Prostate gland (tissue), 2 donors: ENCODE data around the gene DSN1. TPM values are rescaled to one million over a fixed set of nuclear protein-coding genes. Genes with fewer than 3 reads are reported as not detected.
"Not testable (repeated sequence)": the region's sequence is repeated elsewhere in the genome, so short reads cannot be mapped to it uniquely, and the experiment has no call there.

Experiments
- DNase-seq: peaks from one replicate; pipeline ENCODE4 v3.0.0-alpha.2; 2019; ENCODE audit warnings: low spot score
- H3K27ac ChIP-seq, 2 donors: fragments of 200-600 bp; sonication (generic); 2 replicates each; pipeline ENCODE4 v1.5.1; 2017 to 2019
- H3K27me3 ChIP-seq: fragments of 200-600 bp; sonication (generic); replicated peaks from 2 replicates; pipeline ENCODE4 v1.5.1; 2019; ENCODE audit not compliant: insufficient read depth
- H3K36me3 ChIP-seq, 2 donors: fragments of 200-600 bp; sonication (generic); 1 replicate in 1 of 2; 2 replicates in 1 of 2; pipeline versions ENCODE4 v1.5.1 to v1.8.1; 2017 to 2019
- H3K4me1 ChIP-seq: fragments of 200-600 bp; sonication (generic); replicated peaks from 2 replicates; pipeline ENCODE4 v1.5.1; 2019
- H3K4me3 ChIP-seq, 2 donors: fragments of 200-600 bp; sonication (generic); 2 replicates each; pipeline ENCODE4 v1.5.1; 2017 to 2019
- H3K9me3 ChIP-seq: fragments of 200-600 bp; sonication (generic); 2 replicates; pipeline ENCODE4 v1.5.1; 2017
- CTCF ChIP-seq, 4 experiments: fragments of 200-600 bp in 2 of 4; fragments of 450-650 bp in 2 of 4; sonication (generic) in 2 of 4; IDR thresholded peaks; 1 replicate in 3 of 4; 2 replicates in 1 of 4; pipeline ENCODE4 v1.5.1; 2016 to 2019; ENCODE audit warnings: antibody characterized with exemption in 4 of 4, mild to moderate bottlenecking in 2 of 4, moderate library complexity in 2 of 4
- POLR2A ChIP-seq: fragments of 450-650 bp; IDR thresholded peaks from one replicate; pipeline ENCODE4 v1.6.1; 2016; ENCODE audit warnings: antibody characterized with exemption, mild to moderate bottlenecking
- POLR2AphosphoS5 ChIP-seq: sonication (generic); formaldehyde crosslinking; IDR thresholded peaks from one replicate; pipeline ENCODE4 v1.6.1; 2017; ENCODE audit warnings: antibody characterized with exemption
- WGBS: methylation state at CpG from one replicate; pipeline ENCODE4 v1.1.5; 2018; 5-methylcytosine and 5-hydroxymethylcytosine counted together
- intact Hi-C: fragments of 100-400 bp; cut with DNase I; formaldehyde crosslinking; loops from one replicate; pipeline ENCODE4 v1.14.2; 2022
- total RNA-seq, 2 donors: library from RNA; depleted of rRNA; stranded (reverse); fragments of >200 nt; gene quantifications; one replicate each; pipeline ENCODE4 v1.1.0, GENCODE V29; 2016

Gene DSN1
- total RNA-seq, 2 donors from 2014 or later: 13.0 to 17.1 TPM

DNA sequence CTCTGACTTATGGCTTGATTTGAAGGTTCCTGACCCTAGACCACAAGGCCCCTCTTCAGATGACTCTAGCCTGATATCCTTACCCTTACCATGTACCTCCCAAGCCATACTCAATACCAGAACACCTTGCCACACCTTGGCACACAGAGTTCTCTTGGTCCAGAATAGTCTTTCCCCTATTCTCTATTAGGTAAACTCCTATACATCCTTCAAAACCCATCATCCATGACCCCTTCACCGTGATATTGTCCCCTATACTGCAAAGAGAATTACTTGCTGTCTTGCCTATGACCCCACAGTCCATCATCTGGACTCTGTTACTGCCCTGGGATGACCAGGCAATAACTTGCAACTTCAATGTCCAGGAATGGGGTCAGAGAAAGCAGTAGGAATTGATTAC is 31.8 kb upstream of the DSN1 start:
- Histone ChIP-seq H3K4me1 (no peaks in the 10 kb centered on the region), H3K27me3 (no peaks in the 10 kb centered on the region), H3K36me3 (peaks cover 0 to 15% of the 10 kb centered on the region in 2 donors), H3K4me3 (no peak overlapping the region), H3K27ac (no peak overlapping the region), H3K9me3 (no peaks in the 10 kb centered on the region)
- intact Hi-C loops: no loop called here
- WGBS: 97% methylated on average over 1 of the region's 1 CpG
- no peak for TF ChIP-seq POLR2A
- no peak for TF ChIP-seq CTCF (IDR thresholded peaks at IDR 0.05)
- no peak for TF ChIP-seq POLR2AphosphoS5
- DNase-seq: no peak

- no peaks in the 10 kb centered on the region for H3K4me1 ChIP-seq
- no peaks in the 10 kb centered on the region for H3K9me3 ChIP-seq
- H3K36me3 ChIP-seq: peaks cover 0 to 15% of the 10 kb centered on the region in 2 donors
- no peak for DNase-seq
- TF ChIP-seq CTCF (IDR thresholded peaks at IDR 0.05): no peak
- no peak for TF ChIP-seq POLR2AphosphoS5
- TF ChIP-seq POLR2A: no peak
- H3K27ac ChIP-seq: no peak overlapping the region
- WGBS: 88% methylated on average over 7 of the region's 7 CpGs
- intact Hi-C loops: no loop called here
- H3K27me3 ChIP-seq: no peaks in the 10 kb centered on the region
- H3K4me3 ChIP-seq: no peak overlapping the region
Measured at GRCh38 chr20:36804425-36804824, 30.9 kb upstream of the DSN1 start.

- Histone ChIP-seq H3K4me1 (no peaks in the 10 kb centered on the region), H3K4me3 (no peak overlapping the region), H3K27me3 (no peaks in the 10 kb centered on the region), H3K9me3 (no peaks in the 10 kb centered on the region), H3K36me3 (peaks cover 0 to 15% of the 10 kb centered on the region in 2 donors), H3K27ac (no peak overlapping the region)
- 88% methylated on average over 14 of the region's 14 CpGs for WGBS
- DNase-seq: no peak
- TF ChIP-seq POLR2A (no peak), POLR2AphosphoS5 (no peak)
- intact Hi-C loops: no loop called here
Measured at GRCh38 chr20:36802326-36803222, 29.0 kb upstream of the DSN1 start.

DNA sequence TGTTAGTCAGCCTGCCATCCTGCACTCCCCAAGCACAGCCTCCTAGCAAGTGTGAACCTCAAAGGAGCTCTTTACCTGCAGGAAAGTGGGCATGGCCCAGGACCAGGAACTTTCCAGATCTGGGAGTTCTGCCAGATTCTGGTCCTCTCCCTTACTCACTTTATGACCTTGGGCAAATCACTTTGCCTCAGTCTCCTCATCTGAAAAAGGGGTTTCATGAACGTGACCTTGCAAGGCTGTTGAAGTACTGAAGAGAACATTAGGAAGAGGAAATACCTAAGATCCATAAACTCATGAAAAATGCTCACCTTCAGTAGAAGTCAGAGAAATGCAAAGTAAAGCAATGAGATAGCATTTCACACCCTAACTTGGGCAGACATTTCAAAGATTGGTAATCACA is 26.8 kb upstream of the DSN1 start:
- Histone ChIP-seq H3K4me3 (no peak overlapping the region), H3K36me3 (peaks cover 9 to 17% of the 10 kb centered on the region in 2 donors), H3K9me3 (no peaks in the 10 kb centered on the region), H3K27ac (no peak overlapping the region), H3K27me3 (no peaks in the 10 kb centered on the region), H3K4me1 (no peaks in the 10 kb centered on the region)
- no peak for DNase-seq
- TF ChIP-seq POLR2A (no peak), CTCF (IDR thresholded peaks at IDR 0.05) (no peak), POLR2AphosphoS5 (no peak)
- 81% methylated on average over 1 of the region's 1 CpG for WGBS
- intact Hi-C loops: no loop called here

DNA sequence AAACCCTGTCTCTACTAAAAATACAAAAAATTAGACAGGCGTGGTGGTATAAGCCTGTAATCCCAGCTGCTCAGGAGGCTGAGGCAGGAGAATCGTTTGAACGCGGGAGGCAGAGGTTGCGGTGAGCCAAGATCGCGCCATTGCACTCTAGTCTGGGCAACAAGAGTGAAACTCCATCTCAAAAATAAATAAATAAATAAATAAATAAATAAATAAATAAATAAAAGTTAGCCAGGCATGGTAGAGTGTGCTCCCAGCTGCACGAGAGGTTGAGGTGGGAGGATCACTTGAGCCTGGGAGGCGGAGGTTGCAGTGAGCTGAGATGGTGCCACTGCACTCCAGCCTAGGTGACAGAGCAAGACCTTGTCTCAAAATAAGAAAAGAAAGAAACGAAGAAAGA is 25.8 kb upstream of the DSN1 start:
- intact Hi-C loops, H3K27me3 ChIP-seq, DNase-seq, H3K9me3 ChIP-seq, H3K4me3 ChIP-seq, H3K4me1 ChIP-seq, H3K27ac ChIP-seq: not testable (repeated sequence)
- H3K36me3 ChIP-seq: peaks cover 10 to 17% of the 10 kb centered on the region in 2 donors
- 95% methylated on average over 10 of the region's 10 CpGs for WGBS

GRCh38 chr20:36796875-36797274 is 23.3 kb upstream of the DSN1 start:
- peaks cover 17 to 21% of the 10 kb centered on the region in 2 donors for H3K36me3 ChIP-seq
- H3K9me3 ChIP-seq: no peaks in the 10 kb centered on the region
- no peak overlapping the region for H3K27ac ChIP-seq
- 80% methylated on average over 5 of the region's 5 CpGs for WGBS
- intact Hi-C loops: no loop called here
- no peak overlapping the region for H3K4me3 ChIP-seq
- no peak for DNase-seq
- no peaks in the 10 kb centered on the region for H3K4me1 ChIP-seq
- no peaks in the 10 kb centered on the region for H3K27me3 ChIP-seq
- no peak for TF ChIP-seq POLR2A
